ENCODE data around the gene SENP5.

SENP5 gene

DNA sequence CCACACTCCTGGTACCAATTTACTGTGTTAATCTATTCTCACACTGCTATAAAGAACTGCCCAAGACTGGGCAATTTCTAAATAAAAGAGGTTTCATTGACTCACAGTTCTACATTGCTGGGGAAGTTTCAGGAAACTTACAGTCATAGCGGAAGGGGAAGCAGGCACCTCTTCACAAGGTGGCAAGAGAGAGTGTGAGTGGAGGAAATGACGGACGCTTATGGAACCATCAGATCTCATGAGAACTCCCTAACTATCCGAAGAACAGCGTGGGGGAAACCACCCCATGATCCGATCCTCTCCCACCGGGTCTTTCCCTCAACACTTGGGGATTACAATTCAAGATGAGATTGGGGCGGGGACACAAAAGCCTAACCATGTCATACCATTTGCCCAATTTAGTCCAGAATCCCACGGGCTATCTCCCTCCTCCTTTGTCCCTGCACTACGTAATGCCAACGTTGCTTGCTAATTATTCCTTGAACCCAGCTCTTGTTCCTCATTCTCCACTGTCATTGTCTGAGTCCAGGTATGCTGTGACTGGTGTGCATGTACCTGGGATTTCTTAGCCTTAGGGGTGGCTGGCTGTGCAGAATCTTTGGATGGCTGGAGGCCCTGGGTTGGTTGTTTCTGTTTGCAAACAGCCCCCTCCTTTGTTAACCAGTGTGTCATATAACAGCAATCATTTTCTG lies 97.5 kb downstream of the SENP5 start:
- H3K4me3 ChIP-seq (replicated peaks in 1 of 2; ENCODE audit: low read depth in 2 of 2, low read length in 2 of 2): no peak overlapping the region
- no peak for DNase-seq (ENCODE audit: low read depth in 2 of 2)
- TF ChIP-seq, protein P1, sequence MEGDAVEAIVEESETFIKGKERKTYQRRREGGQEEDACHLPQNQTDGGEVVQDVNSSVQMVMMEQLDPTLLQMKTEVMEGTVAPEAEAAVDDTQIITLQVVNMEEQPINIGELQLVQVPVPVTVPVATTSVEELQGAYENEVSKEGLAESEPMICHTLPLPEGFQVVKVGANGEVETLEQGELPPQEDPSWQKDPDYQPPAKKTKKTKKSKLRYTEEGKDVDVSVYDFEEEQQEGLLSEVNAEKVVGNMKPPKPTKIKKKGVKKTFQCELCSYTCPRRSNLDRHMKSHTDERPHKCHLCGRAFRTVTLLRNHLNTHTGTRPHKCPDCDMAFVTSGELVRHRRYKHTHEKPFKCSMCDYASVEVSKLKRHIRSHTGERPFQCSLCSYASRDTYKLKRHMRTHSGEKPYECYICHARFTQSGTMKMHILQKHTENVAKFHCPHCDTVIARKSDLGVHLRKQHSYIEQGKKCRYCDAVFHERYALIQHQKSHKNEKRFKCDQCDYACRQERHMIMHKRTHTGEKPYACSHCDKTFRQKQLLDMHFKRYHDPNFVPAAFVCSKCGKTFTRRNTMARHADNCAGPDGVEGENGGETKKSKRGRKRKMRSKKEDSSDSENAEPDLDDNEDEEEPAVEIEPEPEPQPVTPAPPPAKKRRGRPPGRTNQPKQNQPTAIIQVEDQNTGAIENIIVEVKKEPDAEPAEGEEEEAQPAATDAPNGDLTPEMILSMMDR (IDR thresholded peaks at IDR 0.05; ENCODE audit: low read depth, low read length): no peak

DNA sequence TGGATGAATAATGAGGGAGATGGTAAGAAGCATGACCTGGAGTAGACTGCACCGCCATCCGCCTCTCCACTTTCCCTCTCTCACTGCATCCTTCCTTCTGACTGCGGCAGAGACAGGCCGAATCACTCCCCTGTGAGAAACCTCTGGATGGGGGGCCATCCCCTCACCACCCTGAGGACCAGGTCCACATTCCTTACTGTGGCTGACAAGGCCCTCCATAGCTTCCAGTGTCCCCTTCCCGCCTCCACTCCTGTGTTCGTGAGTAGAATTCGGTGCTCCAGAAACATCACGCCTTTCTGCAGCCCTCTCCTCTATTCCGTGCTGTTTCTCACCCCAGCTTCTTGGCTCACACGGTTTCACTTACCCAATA lies 98.1 kb downstream of the SENP5 start:
- no peak for DNase-seq (ENCODE audit: low read depth in 2 of 2)
- TF ChIP-seq, protein P1 (IDR thresholded peaks at IDR 0.05; ENCODE audit: low read depth, low read length): no peak
- H3K4me3 ChIP-seq (replicated peaks in 1 of 2; ENCODE audit: low read depth in 2 of 2, low read length in 2 of 2): no peak overlapping the region

- H3K4me3 ChIP-seq (replicated peaks in 1 of 2; ENCODE audit: low read depth in 2 of 2, low read length in 2 of 2): no peak overlapping the region
- TF ChIP-seq, protein P1 (IDR thresholded peaks at IDR 0.05; ENCODE audit: low read depth, low read length): no peak
- no peak for DNase-seq (ENCODE audit: low read depth in 2 of 2)
Observed at GRCh38 chr3:196966526-196967401, 99.0 kb downstream of the SENP5 start.

GRCh38 chr3:196967412-196968232 lies 99.9 kb downstream of the SENP5 start:
- H3K4me3 ChIP-seq (replicated peaks in 1 of 2; ENCODE audit: low read depth in 2 of 2, low read length in 2 of 2): peak overlapping the region; percentile 58 to 63
- TF ChIP-seq, protein P1 (IDR thresholded peaks at IDR 0.05; ENCODE audit: low read depth, low read length): no peak
- no peak for DNase-seq (ENCODE audit: low read depth in 2 of 2)

DNA sequence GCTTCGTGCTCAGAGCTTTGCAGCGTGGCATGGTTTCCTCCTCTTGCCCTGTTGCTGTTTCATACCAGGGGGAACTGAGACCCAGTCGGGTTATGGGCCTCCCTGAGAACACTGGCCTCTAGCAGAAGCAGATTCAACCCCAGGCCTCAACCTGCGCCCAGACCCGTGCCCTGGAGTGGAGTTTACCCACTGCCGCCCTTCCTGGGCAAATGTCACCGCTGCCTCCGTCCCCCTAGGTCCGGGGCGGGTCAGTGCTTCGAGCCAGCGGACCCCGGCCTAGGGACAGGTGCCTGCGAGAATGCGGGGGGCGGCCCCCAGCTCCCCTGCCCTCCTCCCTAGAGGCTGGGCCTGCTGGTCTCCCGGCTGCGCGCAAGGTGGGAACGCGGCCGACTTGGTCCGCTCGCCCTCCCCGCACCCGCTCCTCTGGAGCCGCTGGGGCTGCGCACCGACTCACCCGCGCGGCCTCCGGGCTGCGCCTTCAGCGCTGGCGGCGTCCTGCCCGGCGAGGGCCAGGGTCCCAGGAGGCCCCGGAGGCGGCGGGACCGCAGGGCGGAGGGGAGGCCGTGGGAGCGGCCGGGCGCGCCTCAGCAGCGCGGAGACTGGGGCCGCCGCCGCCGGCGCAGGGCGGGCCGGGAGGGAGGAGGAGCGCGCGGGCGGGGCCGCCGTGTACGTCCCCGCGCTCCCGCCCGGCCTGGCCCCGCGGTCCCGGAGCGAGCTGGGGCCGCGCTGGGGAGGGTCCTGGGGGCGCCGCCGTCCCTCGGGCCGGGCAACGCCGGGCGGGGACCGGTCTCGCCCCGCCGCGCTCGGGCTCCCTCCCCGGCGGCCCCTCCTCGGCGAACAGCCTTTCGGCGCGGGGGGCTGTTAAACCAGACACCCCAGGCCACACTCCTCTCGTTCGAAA lies 100.8 kb downstream of the SENP5 start, which contains the start of gene PIGZ:
TSS of gene PIGZ (minus strand) at position 601 of the 901 bp plus-strand sequence. CDS start 16,802 bp downstream, outside the sequence.
- peak; percentile 27 to 51 for DNase-seq (ENCODE audit: low read depth in 2 of 2)
- TF ChIP-seq, protein P1 (IDR thresholded peaks at IDR 0.05; ENCODE audit: low read depth, low read length): no peak
- H3K4me3 ChIP-seq (replicated peaks in 1 of 2; ENCODE audit: low read depth in 2 of 2, low read length in 2 of 2): peak within 1 kb of the TSS; percentile 58 to 63
